WI38 (cell line): Measurements from ENCODE around the gene ZSCAN22.
A peak's percentile ranks its signal among the peaks of the same experiment; 100 is the strongest.

Source experiments
- H3K4me3 ChIP-seq: 2 replicates; pipeline ENCODE4 v1.5.1; 2011; ENCODE audit warnings: low read depth, mild to moderate bottlenecking, control low read depth, low read length
- CTCF ChIP-seq: IDR thresholded peaks from 2 replicates; pipeline ENCODE4 v1.5.1; 2012; ENCODE audit warnings: low read depth, mild to moderate bottlenecking, control low read depth, low read length

ZSCAN22 gene

DNA sequence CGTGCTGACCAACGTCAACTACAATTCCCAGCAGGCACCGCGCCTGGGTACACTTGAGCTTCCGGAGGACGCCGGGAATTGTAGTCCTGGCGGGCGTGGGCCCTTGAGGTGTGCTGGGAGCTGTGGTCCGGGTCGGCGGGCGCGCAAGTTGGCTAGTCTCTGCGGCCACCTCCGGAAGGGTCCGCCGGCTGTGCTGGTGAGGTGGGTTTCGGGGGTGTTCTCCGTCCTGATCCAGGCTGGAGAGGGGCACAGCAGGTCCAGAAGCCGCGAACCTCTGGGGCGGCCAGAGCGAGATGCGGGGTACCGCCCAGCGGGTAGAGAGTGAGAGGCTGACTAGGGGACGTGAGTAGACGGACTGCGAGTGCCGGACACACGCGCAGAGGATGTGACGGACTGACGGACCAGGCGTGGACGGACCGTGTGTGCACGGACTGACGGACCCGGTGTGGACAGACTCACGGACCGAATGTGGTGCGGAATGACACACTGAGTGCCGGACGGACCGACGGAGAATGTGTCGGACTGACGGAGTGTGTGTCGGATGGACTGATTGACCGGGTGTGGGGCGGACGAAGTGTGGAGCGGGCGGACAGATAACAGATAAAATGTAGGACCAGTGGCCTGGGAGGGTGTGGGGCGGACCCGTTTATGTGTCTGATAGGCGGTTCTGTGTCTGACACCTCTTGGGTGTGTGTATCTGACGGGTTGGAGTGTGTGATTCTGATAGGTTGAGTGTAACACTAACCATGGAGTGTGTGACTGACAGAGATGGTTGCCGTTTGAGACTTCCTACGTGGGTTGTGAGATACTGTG is at the start of gene ZSCAN22:
Gene ZSCAN22 (plus strand): TSS at position 81 of the 813 bp plus-strand sequence. CDS start 7,809 bp downstream, outside the sequence.
- TF ChIP-seq CTCF, result no peak

GRCh38 chr19:58277197-58277596 is 49.6 kb upstream of the ZSCAN22 start:
- H3K4me3 ChIP-seq, result no peak overlapping the region
- TF ChIP-seq CTCF, result no peak

More for the DNA sequence above, at the start of gene ZSCAN22:
- H3K4me3 ChIP-seq, result peak within 1 kb of the TSS; percentile 90

- TF ChIP-seq CTCF, result no peak
Measured at GRCh38 chr19:58277748-58278540, 48.9 kb upstream of the ZSCAN22 start.

GRCh38 chr19:58278541-58279041 is 48.2 kb upstream of the ZSCAN22 start, which contains the start of gene ZNF8:
Gene ZNF8 (plus strand): TSS chr19:58278955. CDS start chr19:58279082, 127 bp downstream.
- peak within 1 kb of the TSS; percentile 95 for H3K4me3 ChIP-seq
- TF ChIP-seq CTCF, result no peak

More at GRCh38 chr19:58277748-58278540, 48.9 kb upstream of the ZSCAN22 start:
- H3K4me3 ChIP-seq, result peak overlapping the region; percentile 95

DNA sequence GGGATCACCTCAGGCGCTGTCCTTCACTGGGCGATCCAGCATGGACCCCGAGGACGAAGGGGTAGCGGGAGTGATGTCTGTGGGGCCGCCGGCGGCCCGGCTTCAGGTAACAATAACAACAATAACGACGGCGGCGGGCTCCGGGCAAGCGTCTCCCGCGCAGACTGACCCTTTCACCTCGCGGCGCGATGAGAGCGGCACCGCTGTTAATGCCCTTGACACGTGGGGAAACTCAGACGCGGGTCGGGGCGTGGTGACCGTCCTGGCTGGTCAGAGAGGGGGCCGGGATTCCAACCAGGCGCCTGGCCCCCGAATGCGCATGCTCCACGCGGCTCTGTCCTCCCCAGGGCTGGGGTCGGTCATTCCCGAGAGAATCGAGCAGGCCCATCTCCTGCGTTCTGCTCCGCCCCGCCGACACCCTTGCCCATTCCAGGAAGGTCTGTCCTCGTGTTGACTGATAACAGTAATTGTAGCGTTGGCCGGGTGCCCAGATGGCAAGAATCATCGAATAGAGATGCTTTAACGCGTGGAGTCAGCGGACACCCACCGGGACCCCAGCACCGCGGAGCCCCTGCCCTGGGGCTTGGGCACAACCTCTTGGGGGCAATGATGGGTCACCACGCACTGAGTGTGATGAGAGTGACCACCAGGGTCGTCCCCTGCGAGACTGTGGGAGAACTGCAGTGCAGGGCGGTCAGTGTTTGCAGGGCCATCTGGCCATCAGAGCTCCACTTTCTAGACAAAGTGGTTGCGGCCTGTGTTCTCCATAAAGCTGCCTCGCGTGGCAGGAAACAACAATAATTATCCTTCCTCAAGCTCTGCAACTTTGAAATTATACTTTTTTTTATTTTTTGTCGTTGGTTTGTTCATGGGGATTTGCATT is 47.5 kb upstream of the ZSCAN22 start:
- peak overlapping the region; percentile 95 for H3K4me3 ChIP-seq
- TF ChIP-seq CTCF, result no peak

- peak overlapping the region; percentile 95 for H3K4me3 ChIP-seq
- TF ChIP-seq CTCF, result no peak
Measured at GRCh38 chr19:58279925-58280316, 46.9 kb upstream of the ZSCAN22 start.
